Upper lobe of right lung (tissue), 1 donor: ENCODE measurements around the gene RHOH. TPM values are rescaled to one million over a fixed set of nuclear protein-coding genes. Genes with fewer than 3 reads are reported as not detected.

ENCODE experiments used
- ATAC-seq: fragments of 200-7000 bp; cut with Tn5 transposase; one replicate; pipeline ENCODE4 v1.9.1; 2020; ENCODE audit warnings: mild to moderate bottlenecking, moderate library complexity
- DNase-seq: peaks from one replicate; pipeline ENCODE4 v3.0.0-alpha.2; 2020
- H3K27ac ChIP-seq: fragments of 200-600 bp; one replicate; pipeline ENCODE4 v1.8.0; 2022
- H3K27me3 ChIP-seq: fragments of 200-600 bp; one replicate; pipeline ENCODE4 v1.8.0; 2022; ENCODE audit warnings: mild to moderate bottlenecking
- H3K36me3 ChIP-seq: fragments of 200-600 bp; one replicate; pipeline ENCODE4 v1.8.0; 2022
- H3K4me1 ChIP-seq: fragments of 200-600 bp; one replicate; pipeline ENCODE4 v1.8.0; 2022
- H3K4me3 ChIP-seq: fragments of 200-600 bp; one replicate; pipeline ENCODE4 v1.8.0; 2022; ENCODE audit warnings: mild to moderate bottlenecking
- H3K9me3 ChIP-seq: fragments of 200-600 bp; one replicate; pipeline ENCODE4 v1.8.0; 2022
- intact Hi-C: fragments of 100-400 bp; cut with DNase I; formaldehyde crosslinking; loops from one replicate; pipeline ENCODE4 v1.11.0; 2022
- total RNA-seq: library from RNA; stranded (reverse); fragmentation: NEBNext Ultra II Directional; extraction: Animal tissue kit (Norgen Biotek cat#: 25700); gene quantifications from one replicate; pipeline ENCODE4 v1.2.1, GENCODE V29; 2021
- TF ChIP-seq, protein P1 (sequence below): fragments of 200-600 bp; IDR thresholded peaks from one replicate; pipeline ENCODE4 v1.8.0; 2022; ENCODE audit warnings: antibody characterized with exemption
- donor health status: DM: no; HTN: yes; CAD: no; lungs with severe emphysema.

The RHOH gene
- total RNA-seq, 1 donor from 2014 or later: 8.8 TPM

DNA sequence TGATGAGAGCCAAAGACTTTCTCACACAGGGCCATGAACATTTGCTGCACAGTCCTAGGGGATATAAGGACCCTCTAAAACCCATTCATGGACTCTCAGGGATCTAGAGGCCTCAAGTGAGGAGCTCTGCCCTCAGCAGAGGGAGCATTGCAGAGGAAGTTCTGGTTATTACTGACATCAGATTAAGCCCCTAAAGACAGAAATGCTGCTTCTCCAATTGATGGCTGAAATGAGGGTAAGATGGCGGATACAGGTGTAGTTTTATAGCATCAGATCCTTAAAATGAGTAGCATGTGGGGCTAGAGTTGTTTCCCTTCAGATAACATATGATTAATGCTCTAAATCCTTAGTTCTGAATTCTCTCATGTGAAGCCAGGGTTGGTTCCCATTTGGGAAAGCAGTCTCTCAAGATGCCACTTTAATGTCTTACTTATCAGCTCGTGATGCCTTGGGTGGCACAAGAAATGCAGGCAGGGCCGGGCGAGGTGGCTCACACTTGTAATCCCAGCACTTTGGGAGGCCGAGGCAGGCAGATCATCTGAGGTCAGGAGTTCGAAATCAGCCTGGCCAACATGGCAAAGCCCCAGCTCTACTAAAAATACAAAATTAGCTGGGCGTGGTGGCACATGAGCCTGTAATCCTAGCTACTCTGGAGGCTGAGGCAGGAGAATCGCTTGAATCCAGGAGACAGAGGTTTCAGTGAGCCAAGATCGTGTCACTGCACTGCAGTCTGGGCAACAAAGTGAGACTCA is 7.9 kb downstream of the RHOH start:
- no peak for ATAC-seq
- H3K4me3 ChIP-seq: peak overlapping the region; percentile 4
- peak overlapping the region; percentile 61 for H3K27ac ChIP-seq
- no peaks in the 10 kb centered on the region for H3K36me3 ChIP-seq
- DNase-seq: no peak
- intact Hi-C loops: no loop called here
- H3K4me1 ChIP-seq: peaks cover 7% of the 10 kb centered on the region
- no peaks in the 10 kb centered on the region for H3K27me3 ChIP-seq
- TF ChIP-seq, protein P1, sequence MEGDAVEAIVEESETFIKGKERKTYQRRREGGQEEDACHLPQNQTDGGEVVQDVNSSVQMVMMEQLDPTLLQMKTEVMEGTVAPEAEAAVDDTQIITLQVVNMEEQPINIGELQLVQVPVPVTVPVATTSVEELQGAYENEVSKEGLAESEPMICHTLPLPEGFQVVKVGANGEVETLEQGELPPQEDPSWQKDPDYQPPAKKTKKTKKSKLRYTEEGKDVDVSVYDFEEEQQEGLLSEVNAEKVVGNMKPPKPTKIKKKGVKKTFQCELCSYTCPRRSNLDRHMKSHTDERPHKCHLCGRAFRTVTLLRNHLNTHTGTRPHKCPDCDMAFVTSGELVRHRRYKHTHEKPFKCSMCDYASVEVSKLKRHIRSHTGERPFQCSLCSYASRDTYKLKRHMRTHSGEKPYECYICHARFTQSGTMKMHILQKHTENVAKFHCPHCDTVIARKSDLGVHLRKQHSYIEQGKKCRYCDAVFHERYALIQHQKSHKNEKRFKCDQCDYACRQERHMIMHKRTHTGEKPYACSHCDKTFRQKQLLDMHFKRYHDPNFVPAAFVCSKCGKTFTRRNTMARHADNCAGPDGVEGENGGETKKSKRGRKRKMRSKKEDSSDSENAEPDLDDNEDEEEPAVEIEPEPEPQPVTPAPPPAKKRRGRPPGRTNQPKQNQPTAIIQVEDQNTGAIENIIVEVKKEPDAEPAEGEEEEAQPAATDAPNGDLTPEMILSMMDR: no peak
- H3K9me3 ChIP-seq: no peaks in the 10 kb centered on the region

DNA sequence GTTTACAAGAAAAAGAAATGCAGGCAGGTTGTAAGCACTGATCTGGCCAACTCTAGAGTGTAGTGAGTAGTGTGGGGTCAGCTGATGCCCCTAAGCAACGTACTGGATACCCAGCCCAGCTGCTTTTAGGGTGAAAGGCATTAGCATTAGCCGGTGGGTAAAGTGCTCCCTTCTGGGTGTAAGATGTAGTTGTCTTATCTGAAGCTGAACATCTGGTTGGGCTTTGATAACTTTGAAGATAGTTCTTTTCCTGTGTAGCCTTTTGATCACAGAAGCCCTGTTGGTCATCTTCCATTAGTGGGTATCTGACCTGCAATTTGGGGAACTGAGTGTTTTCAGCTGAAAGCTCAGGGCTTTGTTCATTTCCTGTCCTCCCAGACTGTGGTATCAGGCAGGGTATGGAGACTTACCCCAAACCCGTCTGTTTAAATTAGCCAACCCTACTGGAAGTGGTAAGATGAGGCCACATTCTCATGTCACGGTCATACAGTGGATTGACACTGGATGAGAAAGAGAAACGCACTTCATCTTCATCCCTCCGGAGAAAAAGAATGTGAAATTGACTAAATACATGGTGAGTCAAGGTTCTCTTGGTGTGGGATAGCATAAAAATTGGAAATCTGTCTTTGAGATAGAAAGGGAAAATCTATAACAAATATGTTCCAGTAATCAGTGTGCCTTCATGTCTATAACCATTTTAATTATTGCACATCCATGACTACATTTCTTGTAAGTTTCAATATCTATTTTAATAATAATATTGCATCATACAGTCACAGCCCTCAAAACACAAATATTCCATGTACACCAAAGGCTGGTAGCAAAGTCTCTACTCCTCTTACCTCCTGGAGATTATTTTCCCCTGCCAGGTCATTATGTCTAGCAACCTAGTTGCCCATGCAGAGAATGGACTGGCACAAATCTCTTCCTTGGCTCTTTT is 8.7 kb downstream of the RHOH start:
- peak overlapping the region; percentile 18 for H3K4me3 ChIP-seq
- no peaks in the 10 kb centered on the region for H3K9me3 ChIP-seq
- DNase-seq (no peak), ATAC-seq (peak; percentile 91)
- peak overlapping the region; percentile 61 for H3K27ac ChIP-seq
- H3K27me3 ChIP-seq: no peaks in the 10 kb centered on the region
- intact Hi-C loops: no loop called here
- TF ChIP-seq, protein P1: no peak
- H3K4me1 ChIP-seq: peaks cover 7% of the 10 kb centered on the region
- no peaks in the 10 kb centered on the region for H3K36me3 ChIP-seq

DNA sequence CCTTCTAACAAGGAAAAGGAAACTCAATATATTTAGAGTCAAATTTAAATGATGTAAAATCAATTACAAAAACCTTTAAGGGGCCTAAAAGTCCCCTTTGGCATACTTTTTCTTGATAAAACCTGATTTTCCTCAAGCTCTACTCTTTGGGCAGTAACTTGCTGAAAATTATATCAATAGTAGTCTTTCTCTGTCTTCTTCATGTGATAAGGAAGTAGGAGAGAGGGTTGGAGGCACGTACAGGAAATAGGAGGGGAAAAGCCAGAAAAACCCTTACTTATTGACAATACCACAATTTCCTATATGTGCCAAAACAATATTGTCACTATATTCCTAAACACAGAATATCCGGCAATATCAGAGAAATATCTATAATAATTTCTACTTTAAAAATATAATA is 9.6 kb downstream of the RHOH start:
- Histone ChIP-seq H3K27me3 (no peaks in the 10 kb centered on the region), H3K9me3 (no peaks in the 10 kb centered on the region), H3K4me1 (peaks cover 7% of the 10 kb centered on the region), H3K36me3 (no peaks in the 10 kb centered on the region), H3K4me3 (peak overlapping the region; percentile 18), H3K27ac (peak overlapping the region; percentile 61)
- TF ChIP-seq, protein P1: no peak
- DNase-seq (no peak), ATAC-seq (no peak)
- intact Hi-C loops: no loop called here

DNA sequence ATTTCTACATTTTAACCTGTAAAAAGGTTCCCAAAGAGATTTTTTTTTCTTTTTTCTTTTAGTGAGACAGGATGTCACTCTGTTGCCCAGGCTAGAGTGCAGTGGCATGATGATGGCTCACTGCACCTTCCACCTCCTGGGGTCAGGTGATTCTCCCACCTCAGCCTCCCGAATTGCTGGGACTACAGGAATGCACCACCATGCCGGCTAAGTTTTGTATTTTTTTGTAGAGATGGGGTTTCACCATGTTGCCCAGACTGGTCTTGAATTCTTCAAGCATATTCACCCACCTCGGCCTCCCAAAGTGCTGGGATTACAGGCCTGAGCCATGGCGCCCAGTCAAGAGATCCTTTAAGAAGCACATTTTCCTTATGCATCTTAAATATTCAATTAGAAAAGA is 12.6 kb downstream of the RHOH start:
- DNase-seq (no peak), ATAC-seq (no peak)
- Histone ChIP-seq H3K27me3 (no peaks in the 10 kb centered on the region), H3K4me3 (no peak overlapping the region), H3K4me1 (peaks cover 7% of the 10 kb centered on the region), H3K36me3 (no peaks in the 10 kb centered on the region), H3K9me3 (no peaks in the 10 kb centered on the region), H3K27ac (no peak overlapping the region)
- TF ChIP-seq, protein P1: no peak
- intact Hi-C loops: no loop called here

DNA sequence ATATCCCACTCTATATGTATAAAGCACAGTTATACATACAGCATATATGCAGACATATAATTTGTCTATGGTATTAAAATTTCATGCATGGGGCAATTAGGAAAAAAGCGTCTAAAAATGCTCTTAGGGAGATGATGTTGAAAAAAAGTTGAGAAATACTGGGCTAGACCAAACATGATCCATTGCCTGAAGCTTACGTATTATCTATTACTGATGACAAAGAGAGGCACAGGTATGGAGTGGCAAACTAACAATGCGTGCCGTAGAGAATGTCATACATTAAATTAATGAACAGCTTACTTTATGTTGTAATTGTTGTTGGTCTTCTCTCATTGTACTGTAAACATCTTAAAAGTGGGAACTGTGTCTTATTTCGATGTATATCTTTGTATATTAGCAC is 13.9 kb downstream of the RHOH start:
- no peak for DNase-seq
- H3K4me3 ChIP-seq: no peak overlapping the region
- no peaks in the 10 kb centered on the region for H3K36me3 ChIP-seq
- H3K27me3 ChIP-seq: no peaks in the 10 kb centered on the region
- intact Hi-C loops: no loop called here
- TF ChIP-seq, protein P1: no peak
- ATAC-seq: no peak
- no peak overlapping the region for H3K27ac ChIP-seq
- H3K9me3 ChIP-seq: no peaks in the 10 kb centered on the region
- peaks cover 2% of the 10 kb centered on the region for H3K4me1 ChIP-seq
